ENCODE measurements around the gene FAR2. TPM values are rescaled to one million over a fixed set of nuclear protein-coding genes. Genes with fewer than 3 reads are reported as not detected.

Gene FAR2
- 37.9 TPM for total RNA-seq

GRCh38 chr12:29148911-29149690 is at the start of gene FAR2:
TSS of gene FAR2 (plus strand) at chr12:29149278. CDS start at chr12:29270450, 121,172 bp downstream.

GRCh38 chr12:29380536-29381523 is 231.8 kb downstream of the FAR2 start, which contains the start of gene ERGIC2:
TSS of gene ERGIC2 (minus strand) at chr12:29381172. CDS start at chr12:29371633, 9,539 bp downstream.

Other genes starting within 250 kb of the FAR2 start
- gene ERGIC2, start 231.9 kb downstream of the FAR2 start, total RNA-seq, result 46.6 TPM

Measured in parietal lobe (tissue), 1 donor.